ENCODE results near the gene TUBB2B. TPM values are rescaled to one million over a fixed set of nuclear protein-coding genes. Genes with fewer than 3 reads are reported as not detected.
"Not testable (repeated sequence)": the region's sequence is repeated elsewhere in the genome, so short reads cannot be mapped to it uniquely, and the experiment has no call there.

The TUBB2B gene
- total and polyA plus RNA-seq, 2 donors: 4.3 to 6.8 TPM

DNA sequence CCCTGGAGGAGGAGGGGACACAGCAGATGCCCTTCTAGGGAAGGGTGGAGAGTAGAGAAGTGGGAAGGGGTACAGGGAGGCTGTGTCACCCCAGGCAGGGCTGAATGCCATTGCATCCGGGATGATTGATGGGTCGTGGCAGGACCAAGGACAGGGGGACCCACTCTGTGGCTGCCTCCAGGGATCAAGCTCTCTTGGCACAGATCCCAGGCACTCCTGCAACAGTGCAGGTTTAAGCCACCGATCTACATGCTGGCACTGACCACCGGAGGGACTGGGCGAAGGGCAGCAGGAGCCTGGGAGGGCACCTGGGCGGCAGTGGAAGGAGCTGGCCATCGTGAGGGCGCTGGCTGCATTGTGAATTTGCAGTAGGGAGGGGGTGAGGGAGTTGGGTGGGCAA lies 47.5 kb downstream of the TUBB2B start:
- 66% methylated on average over 5 of the region's 8 CpGs for WGBS
- not testable (repeated sequence) for H3K27me3 ChIP-seq (ENCODE audit: control insufficient read depth in 2 of 2, insufficient read depth in 1 of 2, low read length in 1 of 2); H3K27ac ChIP-seq (ENCODE audit: low read depth in 1 of 2, low read length in 1 of 2); H3K4me1 ChIP-seq (ENCODE audit: control insufficient read depth in 2 of 2, insufficient read depth in 2 of 2, low read length in 2 of 2); DNase-seq (ENCODE audit: low read depth in 6 of 9, low spot score in 9 of 9); H3K9me3 ChIP-seq (ENCODE audit: control insufficient read depth in 2 of 2, insufficient read depth in 1 of 2, low read length in 1 of 2); H3K36me3 ChIP-seq (ENCODE audit: control insufficient read depth in 2 of 2, insufficient read depth in 2 of 2, low read length in 1 of 2); H3K4me3 ChIP-seq (ENCODE audit: low read length in 2 of 2)

DNA sequence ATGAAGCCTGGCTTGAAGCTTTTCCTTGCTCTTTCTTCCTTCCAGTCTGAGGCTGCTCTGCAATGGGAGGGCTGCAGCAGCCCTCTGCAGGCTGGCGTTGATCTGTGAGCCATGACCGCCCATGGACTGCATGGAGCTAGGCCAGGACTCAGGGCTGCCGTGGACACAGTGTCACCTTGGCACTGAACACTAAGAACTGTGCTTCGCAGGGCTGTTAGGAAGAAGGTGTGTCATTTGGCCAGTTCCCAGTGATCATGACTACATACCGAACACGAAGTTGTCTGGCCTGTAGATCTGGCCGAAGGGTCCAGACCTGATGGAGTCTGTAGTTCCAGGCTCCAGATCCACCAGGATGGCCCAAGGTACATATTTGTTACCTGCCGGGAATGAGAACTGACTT lies 48.8 kb downstream of the TUBB2B start:
- DNase-seq (ENCODE audit: low read depth in 6 of 9, low spot score in 9 of 9); H3K4me1 ChIP-seq (ENCODE audit: control insufficient read depth in 2 of 2, insufficient read depth in 2 of 2, low read length in 2 of 2); H3K9me3 ChIP-seq (ENCODE audit: control insufficient read depth in 2 of 2, insufficient read depth in 1 of 2, low read length in 1 of 2); H3K27me3 ChIP-seq (ENCODE audit: control insufficient read depth in 2 of 2, insufficient read depth in 1 of 2, low read length in 1 of 2); H3K36me3 ChIP-seq (ENCODE audit: control insufficient read depth in 2 of 2, insufficient read depth in 2 of 2, low read length in 1 of 2); H3K4me3 ChIP-seq (ENCODE audit: low read length in 2 of 2); H3K27ac ChIP-seq (ENCODE audit: low read depth in 1 of 2, low read length in 1 of 2): not testable (repeated sequence)
- 95% methylated on average over 8 of the region's 8 CpGs for WGBS

DNA sequence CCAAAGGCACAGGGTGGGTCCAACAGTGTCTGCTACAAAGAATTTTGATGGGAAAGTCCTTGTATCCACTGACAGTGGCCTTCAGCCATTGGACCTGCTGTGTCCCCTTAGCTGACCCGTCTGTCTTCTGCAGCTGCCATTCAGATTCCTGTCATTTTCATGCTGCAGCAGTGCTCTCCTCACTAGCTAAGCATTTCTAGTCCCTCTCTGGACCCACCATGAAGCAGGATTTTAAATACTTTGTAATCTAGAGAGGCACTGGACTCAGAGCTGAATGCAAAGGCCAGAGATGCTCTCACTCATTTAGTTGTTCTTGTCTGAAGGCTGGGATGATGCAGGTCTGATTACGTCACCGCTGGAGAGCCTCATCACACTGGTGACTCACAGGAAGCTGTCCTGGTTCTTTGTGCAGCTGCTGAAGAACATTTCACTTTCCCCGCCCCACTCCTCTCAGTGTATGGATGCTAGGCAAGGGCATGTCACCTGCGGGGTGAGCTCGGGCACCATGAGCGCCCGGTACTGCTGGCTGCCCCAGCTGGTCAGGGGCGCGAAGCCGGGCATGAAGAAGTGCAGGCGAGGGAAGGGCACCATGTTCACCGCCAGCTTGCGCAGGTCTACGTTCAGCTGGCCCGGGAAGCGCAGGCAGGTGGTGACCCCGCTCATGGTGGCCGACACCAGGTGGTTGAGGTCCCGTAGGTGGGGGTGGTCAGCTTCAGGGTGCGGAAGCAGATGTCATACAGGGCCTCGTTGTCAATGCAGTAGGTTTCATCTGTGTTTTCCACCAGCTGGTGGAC lies 50.7 kb downstream of the TUBB2B start:
- Histone ChIP-seq H3K4me1 (ENCODE audit: control insufficient read depth in 2 of 2, insufficient read depth in 2 of 2, low read length in 2 of 2) (peaks cover 0 to 4% of the 10 kb centered on the region in 2 donors), H3K9me3 (ENCODE audit: control insufficient read depth in 2 of 2, insufficient read depth in 1 of 2, low read length in 1 of 2) (no peaks in the 10 kb centered on the region), H3K4me3 (ENCODE audit: low read length in 2 of 2) (no peak overlapping the region), H3K27me3 (ENCODE audit: control insufficient read depth in 2 of 2, insufficient read depth in 1 of 2, low read length in 1 of 2) (peaks cover 2% of the 10 kb centered on the region in 2 donors), H3K36me3 (ENCODE audit: control insufficient read depth in 2 of 2, insufficient read depth in 2 of 2, low read length in 1 of 2) (no peaks in the 10 kb centered on the region), H3K27ac (ENCODE audit: low read depth in 1 of 2, low read length in 1 of 2) (no peak overlapping the region)
- no peak for DNase-seq (ENCODE audit: low read depth in 6 of 9, low spot score in 9 of 9)
- WGBS: 95% methylated on average over 22 of the region's 22 CpGs

DNA sequence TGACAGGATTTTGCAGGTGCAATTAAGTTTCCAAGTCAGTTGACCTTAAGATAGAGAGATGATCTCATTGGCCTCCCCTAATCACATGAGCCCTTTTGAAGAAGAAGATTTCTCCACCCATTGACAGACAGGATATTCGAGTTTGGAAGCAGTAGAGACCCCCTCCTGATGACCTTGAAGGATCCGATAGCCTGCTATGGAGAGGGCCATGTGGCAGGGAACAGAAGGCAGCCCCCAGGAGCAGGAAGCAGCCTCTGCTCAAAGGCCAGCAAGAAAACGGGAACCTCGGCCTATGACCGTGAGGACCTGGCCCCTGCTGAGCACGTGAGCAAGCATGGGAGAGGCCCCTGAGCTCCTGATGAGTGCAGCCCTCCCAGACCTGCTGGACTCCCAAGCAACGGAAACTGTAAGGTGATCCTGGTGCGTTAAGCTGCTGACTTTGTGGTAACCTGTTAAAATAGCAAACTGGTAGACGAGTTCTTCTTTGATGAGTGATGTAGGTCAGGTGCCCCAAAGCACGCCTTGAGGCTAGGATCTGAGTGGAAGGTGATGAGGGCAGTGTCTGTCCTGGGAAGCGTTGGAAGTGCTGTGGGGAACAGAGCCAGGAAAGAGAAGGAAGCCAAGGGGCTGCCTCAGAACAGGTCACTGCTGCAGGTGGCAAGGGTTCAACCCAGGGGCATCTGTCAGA lies 51.6 kb downstream of the TUBB2B start:
- 81% methylated on average over 11 of the region's 11 CpGs for WGBS
- no peak overlapping the region for H3K4me3 ChIP-seq (ENCODE audit: low read length in 2 of 2)

More for the DNA sequence above, 51.6 kb downstream of the TUBB2B start:
- H3K9me3 ChIP-seq (ENCODE audit: control insufficient read depth in 2 of 2, insufficient read depth in 1 of 2, low read length in 1 of 2): no peaks in the 10 kb centered on the region
- no peaks in the 10 kb centered on the region for H3K36me3 ChIP-seq (ENCODE audit: control insufficient read depth in 2 of 2, insufficient read depth in 2 of 2, low read length in 1 of 2)
- H3K27ac ChIP-seq (ENCODE audit: low read depth in 1 of 2, low read length in 1 of 2): no peak overlapping the region
- DNase-seq (ENCODE audit: low read depth in 6 of 9, low spot score in 9 of 9): no peak
- peaks cover 0 to 4% of the 10 kb centered on the region in 2 donors for H3K4me1 ChIP-seq (ENCODE audit: control insufficient read depth in 2 of 2, insufficient read depth in 2 of 2, low read length in 2 of 2)
- H3K27me3 ChIP-seq (ENCODE audit: control insufficient read depth in 2 of 2, insufficient read depth in 1 of 2, low read length in 1 of 2): peaks cover 0 to 2% of the 10 kb centered on the region in 2 donors

Other genes starting within 250 kb of the TUBB2B start
- gene NQO2, start 227.8 kb downstream of the TUBB2B start, total RNA-seq: 16.4 TPM
- 21.7 TPM for gene NQO2, start 227.8 kb downstream of the TUBB2B start, polyA plus RNA-seq
- gene RIPK1, start 159.2 kb downstream of the TUBB2B start, total RNA-seq: 15.5 TPM
- 25.2 TPM for gene RIPK1, start 159.2 kb downstream of the TUBB2B start, polyA plus RNA-seq
- 11.6 TPM for gene BPHL, start 108.9 kb downstream of the TUBB2B start, total RNA-seq
- 16.8 TPM for gene BPHL, start 108.9 kb downstream of the TUBB2B start, polyA plus RNA-seq
- 13.7 TPM for gene TUBB2A, start 70.1 kb downstream of the TUBB2B start, total RNA-seq
- gene TUBB2A, start 70.1 kb downstream of the TUBB2B start, polyA plus RNA-seq: 19.6 TPM
- gene PSMG4, start 31.3 kb upstream of the TUBB2B start, total RNA-seq: 27.1 TPM
- gene PSMG4, start 31.3 kb upstream of the TUBB2B start, polyA plus RNA-seq: 24.9 TPM
- 7.0 TPM for gene SLC22A23, start 229.4 kb upstream of the TUBB2B start, total RNA-seq
- gene SLC22A23, start 229.4 kb upstream of the TUBB2B start, polyA plus RNA-seq: 16.4 TPM

Data from thymus (tissue), 11 donors.